SH-SY5Y (cell line): Measurements from ENCODE around the gene CTNNA1.

Experiments used
- GATA2 ChIP-seq: IDR thresholded peaks from 2 replicates; pipeline ENCODE4 v1.6.1; 2011; ENCODE audit warnings: mild to moderate bottlenecking, low read depth, low read length
- GATA3 ChIP-seq: IDR thresholded peaks from 2 replicates; pipeline ENCODE4 v1.6.1; 2011; ENCODE audit warnings: low read depth, mild to moderate bottlenecking, low read length, moderate library complexity

Gene CTNNA1

GRCh38 chr5:138772986-138773594 is 19.9 kb downstream of the CTNNA1 start:
- TF ChIP-seq GATA3 (no peak), GATA2 (no peak)

- no peak for TF ChIP-seq GATA3
- no peak for TF ChIP-seq GATA2
Observed at GRCh38 chr5:138775034-138775433, 21.8 kb downstream of the CTNNA1 start.

- TF ChIP-seq GATA3: no peak
- TF ChIP-seq GATA2: no peak
Observed at GRCh38 chr5:138778234-138778633, 25.0 kb downstream of the CTNNA1 start.

GRCh38 chr5:138783976-138784375 is 30.8 kb downstream of the CTNNA1 start:
- no peak for TF ChIP-seq GATA3
- TF ChIP-seq GATA2: no peak

GRCh38 chr5:138784590-138784989 is 31.4 kb downstream of the CTNNA1 start:
- no peak for TF ChIP-seq GATA2
- TF ChIP-seq GATA3: no peak

GRCh38 chr5:138789771-138790242 is 36.6 kb downstream of the CTNNA1 start:
- TF ChIP-seq GATA3 (no peak), GATA2 (no peak)

- TF ChIP-seq GATA2: no peak
- TF ChIP-seq GATA3: no peak
Observed at GRCh38 chr5:138790684-138791083, 37.5 kb downstream of the CTNNA1 start.

- TF ChIP-seq GATA3: no peak
- TF ChIP-seq GATA2: no peak
Observed at GRCh38 chr5:138792195-138792790, 39.1 kb downstream of the CTNNA1 start.

- no peak for TF ChIP-seq GATA2
- no peak for TF ChIP-seq GATA3
Observed at GRCh38 chr5:138793575-138793974, 40.4 kb downstream of the CTNNA1 start.

GRCh38 chr5:138803285-138803684 is 50.1 kb downstream of the CTNNA1 start:
- TF ChIP-seq GATA2: no peak
- TF ChIP-seq GATA3: no peak

GRCh38 chr5:138803935-138804334 is 50.7 kb downstream of the CTNNA1 start:
- TF ChIP-seq GATA2: no peak
- no peak for TF ChIP-seq GATA3

GRCh38 chr5:138805096-138805495 is 51.9 kb downstream of the CTNNA1 start:
- TF ChIP-seq GATA3: no peak
- TF ChIP-seq GATA2: no peak

- TF ChIP-seq GATA2: no peak
- no peak for TF ChIP-seq GATA3
Observed at GRCh38 chr5:138807182-138807581, 54.0 kb downstream of the CTNNA1 start.

GRCh38 chr5:138809391-138809790 is 56.2 kb downstream of the CTNNA1 start:
- TF ChIP-seq GATA2 (no peak), GATA3 (no peak)

- TF ChIP-seq GATA2 (no peak), GATA3 (no peak)
Observed at GRCh38 chr5:138815529-138815928, 62.3 kb downstream of the CTNNA1 start.

GRCh38 chr5:138817241-138817640 is 64.0 kb downstream of the CTNNA1 start:
- TF ChIP-seq GATA2: no peak
- no peak for TF ChIP-seq GATA3
